ENCODE data around the gene FZD10. TPM values are rescaled to one million over a fixed set of nuclear protein-coding genes. Genes with fewer than 3 reads are reported as not detected.
A peak's percentile ranks its signal among the peaks of the same experiment; 100 is the strongest.

FZD10 gene, protein sequence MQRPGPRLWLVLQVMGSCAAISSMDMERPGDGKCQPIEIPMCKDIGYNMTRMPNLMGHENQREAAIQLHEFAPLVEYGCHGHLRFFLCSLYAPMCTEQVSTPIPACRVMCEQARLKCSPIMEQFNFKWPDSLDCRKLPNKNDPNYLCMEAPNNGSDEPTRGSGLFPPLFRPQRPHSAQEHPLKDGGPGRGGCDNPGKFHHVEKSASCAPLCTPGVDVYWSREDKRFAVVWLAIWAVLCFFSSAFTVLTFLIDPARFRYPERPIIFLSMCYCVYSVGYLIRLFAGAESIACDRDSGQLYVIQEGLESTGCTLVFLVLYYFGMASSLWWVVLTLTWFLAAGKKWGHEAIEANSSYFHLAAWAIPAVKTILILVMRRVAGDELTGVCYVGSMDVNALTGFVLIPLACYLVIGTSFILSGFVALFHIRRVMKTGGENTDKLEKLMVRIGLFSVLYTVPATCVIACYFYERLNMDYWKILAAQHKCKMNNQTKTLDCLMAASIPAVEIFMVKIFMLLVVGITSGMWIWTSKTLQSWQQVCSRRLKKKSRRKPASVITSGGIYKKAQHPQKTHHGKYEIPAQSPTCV
- 1 to 10 TPM; 2.0 to 3.4 (median 3.0) TPM for polyA plus RNA-seq (ENCODE audit: insufficient read length in 3 of 3)
- long read RNA-seq, donor 1, transcript FZD10-202 (1 exons, 3,282 nt): major isoform, 11 of 11 reads
- long read RNA-seq, donor 1, partial matches to known transcripts: 0 of 11 reads
- long read RNA-seq, donor 1, other reads (novel, unspliced or antisense): 0 of 11 reads
- long read RNA-seq, donor 2, transcript FZD10-202 (1 exons, 3,282 nt): major isoform, 7 of 7 reads
- long read RNA-seq, donor 2, partial matches to known transcripts: 0 of 7 reads
- long read RNA-seq, donor 2, other reads (novel, unspliced or antisense): 0 of 7 reads
- long read RNA-seq, donor 3, transcript FZD10-202 (1 exons, 3,282 nt): major isoform, 12 of 12 reads
- long read RNA-seq, donor 3, partial matches to known transcripts: 0 of 12 reads
- long read RNA-seq, donor 3, other reads (novel, unspliced or antisense): 0 of 12 reads
- long read RNA-seq, donor 4, transcript FZD10-202 (1 exons, 3,282 nt): major isoform, 5 of 5 reads
- long read RNA-seq, donor 4, partial matches to known transcripts: 0 of 5 reads
- long read RNA-seq, donor 4, other reads (novel, unspliced or antisense): 0 of 5 reads
- long read RNA-seq, donor 5, partial matches to known transcripts: 0 of 4 reads
- long read RNA-seq, donor 5, other reads (novel, unspliced or antisense): 0 of 4 reads
- long read RNA-seq, donor 6, transcript FZD10-202 (1 exons, 3,282 nt): major isoform, 5 of 5 reads
- long read RNA-seq, donor 6, partial matches to known transcripts: 0 of 5 reads
- long read RNA-seq, donor 6, other reads (novel, unspliced or antisense): 0 of 5 reads
- long read RNA-seq, donor 7, partial matches to known transcripts: 0 of 4 reads
- long read RNA-seq, donor 7, other reads (novel, unspliced or antisense): 0 of 4 reads
- long read RNA-seq, donor 8: 0 reads
- long read RNA-seq, donor 9, transcript FZD10-202 (1 exons, 3,282 nt): major isoform, 7 of 7 reads
- long read RNA-seq, donor 9, partial matches to known transcripts: 0 of 7 reads
- long read RNA-seq, donor 9, other reads (novel, unspliced or antisense): 0 of 7 reads
- long read RNA-seq, donor 10, transcript FZD10-202 (1 exons, 3,282 nt): major isoform, 9 of 9 reads
- long read RNA-seq, donor 10, partial matches to known transcripts: 0 of 9 reads
- long read RNA-seq, donor 10, other reads (novel, unspliced or antisense): 0 of 9 reads
- long read RNA-seq, donor 11, partial matches to known transcripts: 0 of 4 reads
- long read RNA-seq, donor 11, other reads (novel, unspliced or antisense): 0 of 4 reads
- long read RNA-seq, donor 12, transcript FZD10-202 (1 exons, 3,282 nt): major isoform, 11 of 11 reads
- long read RNA-seq, donor 12, partial matches to known transcripts: 0 of 11 reads
- long read RNA-seq, donor 12, other reads (novel, unspliced or antisense): 0 of 11 reads
- long read RNA-seq, donor 13, partial matches to known transcripts: 0 of 1 reads
- long read RNA-seq, donor 13, other reads (novel, unspliced or antisense): 0 of 1 reads
- long read RNA-seq, donor 14: 0 reads
- long read RNA-seq, donor 15, transcript FZD10-202 (1 exons, 3,282 nt): major isoform, 6 of 6 reads
- long read RNA-seq, donor 15, partial matches to known transcripts: 0 of 6 reads
- long read RNA-seq, donor 15, other reads (novel, unspliced or antisense): 0 of 6 reads
- long read RNA-seq, donor 16, transcript FZD10-202 (1 exons, 3,282 nt): major isoform, 16 of 16 reads
- long read RNA-seq, donor 16, partial matches to known transcripts: 0 of 16 reads
- long read RNA-seq, donor 16, other reads (novel, unspliced or antisense): 0 of 16 reads

DNA sequence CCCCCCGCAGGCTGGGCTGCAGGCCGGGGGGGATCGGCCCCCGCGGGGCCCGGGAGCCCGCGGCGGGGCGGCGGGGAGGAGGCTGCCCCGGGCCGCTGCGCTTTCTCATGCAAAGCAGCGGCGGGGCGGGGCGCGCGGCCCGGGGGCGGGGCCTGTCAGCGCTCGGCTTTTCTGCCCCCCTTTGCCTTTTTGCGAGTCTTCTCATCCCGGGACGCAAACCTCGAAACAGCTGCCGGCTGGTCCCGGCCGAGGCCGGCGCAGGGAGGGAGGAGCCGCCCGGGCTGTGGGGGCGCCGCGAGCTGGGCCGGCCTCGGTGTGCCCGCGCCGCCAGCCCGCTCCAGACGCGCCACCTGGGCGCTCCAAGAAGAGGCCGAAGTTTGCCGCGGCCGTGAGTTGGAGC lies at the start of gene FZD10:
FZD10 (plus strand) TSS at position 198 of the 400 bp plus-strand sequence. CDS start 479 bp downstream, outside the sequence.
- DNase-seq: peak; percentile 80

- no peak for DNase-seq
Observed at GRCh38 chr12:130114952-130115351, 47.3 kb upstream of the FZD10 start.

DNA sequence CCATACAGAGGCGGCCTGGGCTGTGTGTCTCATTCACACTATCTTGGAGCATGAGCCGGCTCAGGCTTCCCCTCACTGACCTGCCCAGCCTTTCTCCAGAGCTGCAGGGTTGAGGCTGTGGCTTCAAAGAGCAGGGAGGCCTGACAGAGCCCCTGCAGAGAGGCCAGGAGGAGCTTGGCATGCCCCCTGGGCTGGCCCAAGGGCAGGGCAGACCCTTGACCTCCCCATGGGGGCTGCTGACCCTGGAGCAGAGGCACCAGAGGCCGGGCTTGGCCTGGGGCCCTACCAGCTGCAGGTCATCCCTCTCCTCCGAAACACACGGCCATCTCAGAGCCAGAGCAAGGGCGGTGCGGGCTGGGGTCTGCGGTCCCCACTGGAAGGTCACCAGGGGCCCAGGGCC lies 46.6 kb upstream of the FZD10 start:
- no peak for DNase-seq

DNA sequence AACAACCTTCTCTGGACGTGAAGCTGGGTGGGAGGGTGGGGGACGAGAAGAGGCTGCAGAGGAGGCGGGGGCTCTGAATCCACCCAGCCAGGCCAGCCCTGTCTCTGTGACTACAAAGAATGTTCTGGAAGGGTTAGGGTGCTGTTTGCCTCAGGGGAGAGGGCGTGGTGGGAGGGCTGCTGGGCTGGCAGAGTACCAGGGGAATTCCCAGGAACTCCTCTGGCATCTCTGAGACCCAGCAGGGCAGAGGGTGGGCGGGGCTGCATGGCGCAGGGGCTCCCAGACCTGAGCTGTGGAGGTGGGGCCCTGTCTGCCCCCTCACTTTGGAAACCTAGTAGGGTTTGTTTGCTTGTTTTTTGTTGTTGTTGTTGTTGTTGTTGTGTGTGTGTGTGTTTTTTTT lies 45.5 kb upstream of the FZD10 start:
- DNase-seq: no peak

GRCh38 chr12:130117233-130117632 lies 45.0 kb upstream of the FZD10 start:
- no peak for DNase-seq

DNA sequence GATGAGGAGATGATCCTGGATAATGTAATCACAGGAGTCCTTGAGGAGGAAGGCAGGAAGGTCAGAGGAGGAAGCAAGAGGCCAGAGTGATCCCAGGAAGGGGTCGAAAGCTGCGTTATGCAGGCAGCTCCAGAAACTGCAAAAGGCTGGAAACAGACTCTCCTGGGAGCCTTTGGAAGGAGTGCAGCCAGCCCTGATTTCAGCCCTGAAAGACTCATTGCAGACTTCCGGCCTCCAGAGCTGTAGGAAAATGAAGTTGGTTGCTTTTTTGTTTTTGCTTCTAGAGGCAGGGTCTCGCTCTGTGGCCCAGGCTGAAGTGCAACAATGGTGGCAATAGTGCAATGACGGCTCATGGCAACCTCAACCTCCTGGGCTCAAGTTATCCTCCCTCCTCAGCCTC lies 44.6 kb upstream of the FZD10 start:
- DNase-seq: no peak

DNA sequence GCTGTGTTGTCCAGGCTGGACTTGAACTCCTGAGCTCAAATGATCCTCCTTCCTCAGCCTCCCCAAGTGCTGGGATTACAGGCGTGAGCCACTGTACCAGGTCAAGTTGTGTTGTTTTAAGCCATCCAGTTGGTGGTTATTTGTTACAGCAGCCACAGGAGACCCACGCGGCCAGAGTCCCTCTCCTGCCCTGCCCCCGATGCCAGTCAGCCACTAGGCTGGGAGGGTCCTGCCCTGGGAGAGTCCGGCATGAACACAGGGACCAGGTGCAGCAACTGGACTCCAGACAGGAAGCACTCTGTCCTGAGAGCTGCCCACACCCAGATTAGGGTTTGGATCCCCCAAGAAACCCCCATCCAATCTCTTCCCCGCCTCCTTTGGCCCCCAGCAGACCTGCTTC lies 44.1 kb upstream of the FZD10 start:
- DNase-seq: no peak

DNA sequence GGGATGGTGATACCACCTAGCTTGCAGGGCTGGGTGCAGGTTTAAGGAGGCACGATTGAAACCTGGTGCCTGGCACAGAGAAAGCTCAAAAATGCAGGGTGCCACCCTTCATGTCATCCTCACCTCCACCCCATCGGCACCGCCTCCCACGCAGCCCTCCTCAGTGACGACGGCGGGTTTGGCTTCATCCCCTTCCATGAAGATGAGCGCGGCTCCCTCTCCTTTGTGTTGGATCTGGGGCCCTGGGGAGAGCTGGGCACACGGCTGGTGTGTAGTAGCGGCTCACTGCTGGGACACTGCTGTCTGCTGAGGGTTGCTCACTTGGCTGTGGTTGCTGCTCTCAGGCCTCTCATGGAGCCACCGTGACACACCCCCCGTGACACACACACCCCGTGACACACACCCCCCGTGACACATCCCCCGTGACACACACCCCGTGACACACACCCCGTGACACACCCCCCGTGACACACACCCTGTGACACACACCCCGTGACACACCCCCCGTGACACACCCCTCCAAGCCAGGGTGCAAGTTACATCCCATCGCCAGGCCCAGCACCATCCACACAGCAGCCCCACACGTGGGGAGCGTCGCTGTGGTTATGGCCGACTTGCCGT lies 42.9 kb upstream of the FZD10 start:
- no peak for DNase-seq

- no peak for DNase-seq
Observed at GRCh38 chr12:130120012-130120805, 42.1 kb upstream of the FZD10 start.

GRCh38 chr12:130121226-130122000 lies 40.9 kb upstream of the FZD10 start:
- DNase-seq: no peak

- DNase-seq: no peak
Observed at GRCh38 chr12:130122356-130122755, 39.9 kb upstream of the FZD10 start.

DNA sequence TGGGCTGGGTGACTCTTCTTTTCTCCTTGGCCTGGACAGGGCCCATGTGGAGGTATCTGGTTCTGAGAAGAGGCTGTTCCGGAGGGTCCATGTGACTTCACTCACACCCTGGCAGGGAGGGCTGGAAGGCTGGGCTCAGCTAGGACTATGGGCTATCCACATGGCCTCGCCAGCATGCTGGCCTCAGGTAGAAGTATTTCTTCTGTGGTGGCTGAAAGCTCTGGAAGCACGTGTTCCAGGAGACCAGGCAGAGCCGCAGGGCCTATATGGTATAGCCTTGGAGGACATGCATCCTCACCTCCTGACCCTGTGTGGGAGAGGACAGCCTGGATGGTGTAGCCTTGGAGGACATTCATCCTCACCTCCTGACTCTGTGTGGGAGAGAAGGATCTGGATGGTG lies 38.2 kb upstream of the FZD10 start:
- no peak for DNase-seq

- DNase-seq: no peak
Observed at GRCh38 chr12:130124605-130125244, 37.5 kb upstream of the FZD10 start.

DNA sequence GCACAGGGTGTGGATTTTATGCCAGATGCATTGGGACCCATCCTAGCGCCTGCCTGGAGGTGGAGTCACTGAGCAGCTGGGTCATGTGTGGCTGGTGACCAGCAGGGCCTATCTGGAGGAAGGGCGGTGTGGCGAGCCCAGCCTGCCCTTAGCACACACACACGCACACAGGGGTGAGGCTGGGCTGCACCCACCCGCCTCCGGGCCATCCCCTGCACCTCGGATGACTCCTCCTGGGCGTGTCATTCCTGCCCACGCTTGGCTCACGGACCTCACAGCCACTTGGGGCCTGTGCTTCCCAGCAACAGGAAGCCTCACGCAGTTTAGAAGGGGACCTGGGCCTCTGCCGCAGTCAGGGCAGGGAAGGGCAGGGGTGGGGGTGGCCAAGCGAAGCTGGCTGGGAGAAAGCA lies 36.2 kb upstream of the FZD10 start:
- DNase-seq: no peak

DNA sequence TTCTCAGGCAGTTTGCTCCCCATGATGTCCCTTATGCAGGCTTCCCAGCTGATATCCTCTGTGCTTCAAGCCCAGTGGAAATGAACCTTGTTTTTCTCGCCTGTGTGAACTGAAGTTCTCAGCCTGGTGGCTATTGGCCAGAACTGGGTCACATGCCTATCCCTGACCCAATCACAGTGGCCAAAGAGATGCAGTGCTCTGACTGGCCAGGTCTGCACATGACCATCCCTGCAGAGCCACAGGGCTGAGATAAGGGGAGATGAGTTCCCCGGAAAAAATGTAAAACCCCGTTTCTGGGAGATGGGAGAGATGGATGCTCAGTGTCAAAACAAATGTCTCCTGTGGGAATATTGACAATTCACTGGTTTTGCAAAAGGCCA lies 34.7 kb upstream of the FZD10 start:
- DNase-seq: no peak

GRCh38 chr12:130127912-130128789 lies 34.1 kb upstream of the FZD10 start:
- no peak for DNase-seq
